MCF 10A (cell line): ENCODE data around the gene TTF1. TPM values are rescaled to one million over a fixed set of nuclear protein-coding genes. Genes with fewer than 3 reads are reported as not detected.
A peak's percentile ranks its signal among the peaks of the same experiment; 100 is the strongest.

Experiments
- BruUV-seq: library from RNA; stranded (reverse); fragments of 400-500 nt; replicated peaks from 2 replicates; lab custom pipeline; 2021; lab: Mats Ljungman, UMichigan
- CTCF ChIA-PET: fragments of 300-600 bp; sonication (Branson Sonifier 250); formaldehyde crosslinking; extraction: SDS; loops from one replicate; lab custom pipeline; 2021; ENCODE audit warnings: antibody characterized with exemption, inconsistent platforms; lab: Yijun Ruan, JAX
- POLR2A ChIA-PET: fragments of 300-600, 350-650 bp; sonication (Branson Sonifier 250); formaldehyde crosslinking; extraction: SDS; loops from one replicate; lab custom pipeline; 2020; ENCODE audit warnings: antibody characterized with exemption, inconsistent platforms; lab: Yijun Ruan, JAX
- DNase-seq: peaks from one replicate; pipeline ENCODE4 v3.0.0-alpha.2; 2018; ENCODE audit not compliant: unreplicated experiment
- H3K27ac Mint-ChIP-seq: one replicate; pipeline ENCODE4 v1.8.0; 2022; ENCODE audit warnings: mild to moderate bottlenecking, low read depth, mixed read lengths; ENCODE audit not compliant: unreplicated experiment
- H3K27me3 Mint-ChIP-seq: one replicate; pipeline ENCODE4 v1.8.0; 2022; ENCODE audit warnings: mixed read lengths; ENCODE audit not compliant: insufficient read depth, unreplicated experiment
- H3K36me3 Mint-ChIP-seq: one replicate; pipeline ENCODE4 v1.8.0; 2022; ENCODE audit warnings: mild to moderate bottlenecking, moderate library complexity, mixed read lengths; ENCODE audit not compliant: insufficient read depth, unreplicated experiment
- H3K4me1 Mint-ChIP-seq: one replicate; pipeline ENCODE4 v1.8.0; 2022; ENCODE audit warnings: mixed read lengths; ENCODE audit not compliant: insufficient read depth, unreplicated experiment
- H3K4me3 Mint-ChIP-seq: one replicate; pipeline ENCODE4 v1.8.0; 2022; ENCODE audit warnings: mild to moderate bottlenecking, moderate library complexity, mixed read lengths; ENCODE audit not compliant: unreplicated experiment
- H3K9me3 Mint-ChIP-seq: one replicate; pipeline ENCODE4 v1.8.0; 2022; ENCODE audit warnings: mixed read lengths; ENCODE audit not compliant: unreplicated experiment
- CTCF ChIP-seq: fragments of 200-600 bp; IDR thresholded peaks from one replicate; pipeline ENCODE4 v1.8.0; 2022; ENCODE audit warnings: antibody characterized with exemption, mild to moderate bottlenecking; ENCODE audit not compliant: unreplicated experiment
- intact Hi-C: fragments of 100-400 bp; cut with micrococcal nuclease; formaldehyde crosslinking; loops from 2 replicates; pipeline ENCODE4 v1.14.1; 2022
- total RNA-seq: library from RNA; stranded (reverse); gene quantifications from 2 replicates; pipeline ENCODE4 v1.2.3, GENCODE V29; 2022

Gene TTF1
- total RNA-seq, 1 experiment from 2014 or later, result 9.7 TPM

- intact Hi-C loops, result no loop called here
- no peaks in the 10 kb centered on the region for H3K9me3 Mint-ChIP-seq
- ChIA-PET POLR2A (no interaction called here), CTCF (no interaction called here)
- no peak overlapping the region for H3K4me3 Mint-ChIP-seq
- no peak overlapping the region for H3K27ac Mint-ChIP-seq
- H3K27me3 Mint-ChIP-seq, result no peaks in the 10 kb centered on the region
- no peak for TF ChIP-seq CTCF
- peaks cover 86% of the 10 kb centered on the region for H3K36me3 Mint-ChIP-seq
- no peaks in the 10 kb centered on the region for H3K4me1 Mint-ChIP-seq
- no TSS peak for BruUV-seq
- no peak for DNase-seq
These were observed 15.7 kb downstream of the TTF1 start for GRCh38 chr9:132390966-132391365.

- Mint-ChIP-seq H3K27me3 (no peaks in the 10 kb centered on the region), H3K9me3 (no peaks in the 10 kb centered on the region), H3K27ac (peak overlapping the region; percentile 5), H3K36me3 (peaks cover 84% of the 10 kb centered on the region), H3K4me3 (no peak overlapping the region), H3K4me1 (no peaks in the 10 kb centered on the region)
- TF ChIP-seq CTCF, result no peak
- intact Hi-C loops, result no loop called here
- BruUV-seq, result no TSS peak
- no peak for DNase-seq
- POLR2A ChIA-PET, result no interaction called here
- CTCF ChIA-PET, result no interaction called here
These were observed 19.5 kb downstream of the TTF1 start for GRCh38 chr9:132387133-132387532.

DNA sequence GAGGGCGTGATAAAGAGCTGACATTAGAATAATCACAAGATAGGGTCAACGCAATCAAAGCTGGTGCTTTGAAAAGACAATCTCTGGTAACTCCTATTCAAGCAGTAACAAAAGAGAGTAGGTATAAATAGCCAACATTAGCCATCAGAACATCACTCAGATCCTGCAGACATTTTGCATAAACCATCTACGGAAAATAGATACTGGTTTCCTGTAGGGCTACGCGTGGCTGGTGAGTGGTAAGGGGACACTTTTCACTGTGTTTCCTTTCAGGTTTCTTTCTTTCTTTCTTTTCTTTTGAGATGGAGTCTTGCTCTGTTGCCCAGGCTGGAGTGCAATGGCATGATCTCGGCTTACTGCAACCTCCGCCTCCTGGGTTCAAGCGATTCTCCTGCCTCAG is 22.3 kb downstream of the TTF1 start:
- peaks cover 79% of the 10 kb centered on the region for H3K36me3 Mint-ChIP-seq
- H3K4me1 Mint-ChIP-seq, result no peaks in the 10 kb centered on the region
- DNase-seq, result no peak
- no peaks in the 10 kb centered on the region for H3K9me3 Mint-ChIP-seq
- H3K27me3 Mint-ChIP-seq, result no peaks in the 10 kb centered on the region
- intact Hi-C loops, result no loop called here
- no TSS peak for BruUV-seq
- H3K27ac Mint-ChIP-seq, result no peak overlapping the region
- ChIA-PET CTCF (no interaction called here), POLR2A (interaction anchor here (0.6 kb wide), 1 partner anchor 28 kb away, joined by 3 read pairs; no protein-coding TSS in a partner anchor)
- H3K4me3 Mint-ChIP-seq, result no peak overlapping the region
- no peak for TF ChIP-seq CTCF

GRCh38 chr9:132383462-132383883 is 23.2 kb downstream of the TTF1 start:
- peaks cover 70% of the 10 kb centered on the region for H3K36me3 Mint-ChIP-seq
- intact Hi-C loops, result no loop called here
- POLR2A ChIA-PET, result interaction anchor here (1.1 kb wide), 1 partner anchor 29 kb away, joined by 3 read pairs; the partner anchor contains the start of gene SETX

More at GRCh38 chr9:132383462-132383883, 23.2 kb downstream of the TTF1 start:
- DNase-seq, result no peak
- Mint-ChIP-seq H3K27me3 (no peaks in the 10 kb centered on the region), H3K9me3 (no peaks in the 10 kb centered on the region), H3K4me1 (no peaks in the 10 kb centered on the region), H3K4me3 (no peak overlapping the region), H3K27ac (no peak overlapping the region)
- BruUV-seq, result no TSS peak
- TF ChIP-seq CTCF, result no peak
- CTCF ChIA-PET, result no interaction called here
